Placental epithelial cell (primary cell): ENCODE results near the gene ENOX1. TPM values are rescaled to one million over a fixed set of nuclear protein-coding genes. Genes with fewer than 3 reads are reported as not detected.

Experiments used
- small RNA-seq: library from RNA; depleted of rRNA; stranded (forward); fragments of <200 nt; gene quantifications from one replicate; pipeline ENCODE3, GENCODE V24; 2012
- total RNA-seq: library from RNA; depleted of rRNA; stranded (reverse); fragments of >200 nt; gene quantifications from 2 replicates; pipeline ENCODE4 v1.2.3, GENCODE V29; 2012

ENOX1 gene
- 1.6 and 4.7 TPM in 2 replicates for total RNA-seq

GRCh38 chr13:43786766-43787517, at the start of gene ENOX1:
TSS of gene ENOX1 (minus strand) at chr13:43786972.

Small RNA genes lying within 50 kb of the gene (small RNA-seq; reads per million reads assigned to genes)
- not detected for gene AL162713.1

Other genes starting within 250 kb of the ENOX1 start
- 6.4 and 11.4 TPM in 2 replicates for gene CCDC122, start 92.8 kb upstream of the ENOX1 start, total RNA-seq
- 11.7 and 13.0 TPM in 2 replicates for gene LACC1, start 92.9 kb upstream of the ENOX1 start, total RNA-seq